K562 (cell line): Measurements from ENCODE around the gene CTTNBP2.

ENCODE experiments used
- TF ChIP-seq, protein P1 (sequence below): sonication (generic); formaldehyde crosslinking; IDR thresholded peaks from 2 replicates; pipeline ENCODE4 v1.9.0; 2022; ENCODE audit warnings: mild to moderate bottlenecking, missing genetic modification reagents
- TF ChIP-seq, protein P2 (sequence below), 3 experiments: IDR thresholded peaks in 2 of 3; conservative IDR thresholded peaks in 1 of 3; 2 replicates each; pipeline ENCODE4 v1.5.1; 2011 to 2012; ENCODE audit warnings: low read length in 3 of 3, mild to moderate bottlenecking in 3 of 3, control low read depth in 2 of 3, improper control_type of control experiment in 1 of 3, inconsistent platforms in 1 of 3, low read depth in 1 of 3, mixed read lengths in 1 of 3, moderate library complexity in 1 of 3; ENCODE audit not compliant: insufficient read depth in 2 of 3

DNA sequence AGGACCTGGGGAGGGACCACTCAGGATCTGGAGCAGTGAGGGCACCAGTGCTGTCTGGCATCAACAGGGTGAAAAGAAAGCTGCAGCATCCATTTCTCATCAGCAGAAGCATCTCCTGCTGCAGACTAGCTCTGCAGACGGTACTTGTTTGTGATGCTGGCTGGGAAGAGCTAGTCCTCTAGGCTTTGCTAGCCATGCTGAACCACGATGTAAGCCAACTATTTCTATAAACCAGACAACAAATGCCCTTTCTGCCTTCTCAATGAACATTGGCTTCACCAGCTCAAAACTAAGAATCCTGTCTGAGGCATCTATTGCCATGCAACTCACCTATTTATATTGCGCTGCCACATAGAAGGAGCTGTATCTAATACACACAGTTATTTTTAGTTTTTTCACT lies 65.6 kb downstream of the CTTNBP2 start:
- TF ChIP-seq, protein P1, sequence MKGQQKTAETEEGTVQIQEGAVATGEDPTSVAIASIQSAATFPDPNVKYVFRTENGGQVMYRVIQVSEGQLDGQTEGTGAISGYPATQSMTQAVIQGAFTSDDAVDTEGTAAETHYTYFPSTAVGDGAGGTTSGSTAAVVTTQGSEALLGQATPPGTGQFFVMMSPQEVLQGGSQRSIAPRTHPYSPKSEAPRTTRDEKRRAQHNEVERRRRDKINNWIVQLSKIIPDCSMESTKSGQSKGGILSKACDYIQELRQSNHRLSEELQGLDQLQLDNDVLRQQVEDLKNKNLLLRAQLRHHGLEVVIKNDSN, result no peak
- TF ChIP-seq, protein P2, sequence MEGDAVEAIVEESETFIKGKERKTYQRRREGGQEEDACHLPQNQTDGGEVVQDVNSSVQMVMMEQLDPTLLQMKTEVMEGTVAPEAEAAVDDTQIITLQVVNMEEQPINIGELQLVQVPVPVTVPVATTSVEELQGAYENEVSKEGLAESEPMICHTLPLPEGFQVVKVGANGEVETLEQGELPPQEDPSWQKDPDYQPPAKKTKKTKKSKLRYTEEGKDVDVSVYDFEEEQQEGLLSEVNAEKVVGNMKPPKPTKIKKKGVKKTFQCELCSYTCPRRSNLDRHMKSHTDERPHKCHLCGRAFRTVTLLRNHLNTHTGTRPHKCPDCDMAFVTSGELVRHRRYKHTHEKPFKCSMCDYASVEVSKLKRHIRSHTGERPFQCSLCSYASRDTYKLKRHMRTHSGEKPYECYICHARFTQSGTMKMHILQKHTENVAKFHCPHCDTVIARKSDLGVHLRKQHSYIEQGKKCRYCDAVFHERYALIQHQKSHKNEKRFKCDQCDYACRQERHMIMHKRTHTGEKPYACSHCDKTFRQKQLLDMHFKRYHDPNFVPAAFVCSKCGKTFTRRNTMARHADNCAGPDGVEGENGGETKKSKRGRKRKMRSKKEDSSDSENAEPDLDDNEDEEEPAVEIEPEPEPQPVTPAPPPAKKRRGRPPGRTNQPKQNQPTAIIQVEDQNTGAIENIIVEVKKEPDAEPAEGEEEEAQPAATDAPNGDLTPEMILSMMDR (IDR thresholded peaks at IDR 0.05 in 2 of 3, conservative IDR thresholded peaks at IDR 0.05 in 1 of 3; ENCODE audit: insufficient read depth in 2 of 3, low read depth in 1 of 3, low read length in 3 of 3), result no peak
